WTC11 (cell line): Measurements from ENCODE around the gene MTMR2. TPM values are rescaled to one million over a fixed set of nuclear protein-coding genes. Genes with fewer than 3 reads are reported as not detected.
A peak's percentile ranks its signal among the peaks of the same experiment; 100 is the strongest.

Experiments
- CREM ChIP-seq: sonication (generic); formaldehyde crosslinking; IDR thresholded peaks from 2 replicates; pipeline ENCODE4 v1.8.1; 2022; ENCODE audit warnings: mild to moderate bottlenecking, missing genetic modification reagents, moderate library complexity
- CTCF ChIP-seq: fragments of 200-600 bp; IDR thresholded peaks from 2 replicates; pipeline ENCODE4 v1.8.0; 2022; ENCODE audit warnings: antibody characterized with exemption
- ELF4 ChIP-seq: sonication (generic); formaldehyde crosslinking; IDR thresholded peaks from 2 replicates; pipeline ENCODE4 v1.8.1; 2022; ENCODE audit warnings: low read depth, mild to moderate bottlenecking, moderate library complexity, missing genetic modification reagents
- EMX1 ChIP-seq: fragments of 250-450 bp; sonication (Bioruptor Pico); IDR thresholded peaks from 2 replicates; pipeline ENCODE4 v1.8.0; 2021; ENCODE audit warnings: mild to moderate bottlenecking
- ERG ChIP-seq: fragments of 250-450 bp; sonication (Bioruptor Pico); IDR thresholded peaks from 2 replicates; pipeline ENCODE4 v1.8.0; 2021; ENCODE audit warnings: mild to moderate bottlenecking
- ETV6 ChIP-seq: sonication (generic); formaldehyde crosslinking; IDR thresholded peaks from 2 replicates; pipeline ENCODE4 v1.8.1; 2022; ENCODE audit warnings: mild to moderate bottlenecking, missing genetic modification reagents
- FOXJ3 ChIP-seq: sonication (generic); formaldehyde crosslinking; IDR thresholded peaks from 2 replicates; pipeline ENCODE4 v1.9.0; 2021; ENCODE audit warnings: missing genetic modification reagents, mild to moderate bottlenecking, borderline replicate concordance
- FOXK1 ChIP-seq: sonication (generic); formaldehyde crosslinking; IDR thresholded peaks from 2 replicates; pipeline ENCODE4 v1.8.0; 2022; ENCODE audit warnings: mild to moderate bottlenecking, moderate library complexity, missing genetic modification reagents
- IRF2 ChIP-seq: sonication (generic); formaldehyde crosslinking; IDR thresholded peaks from 2 replicates; pipeline ENCODE4 v1.8.0; 2022; ENCODE audit warnings: low read depth, missing genetic modification reagents, borderline replicate concordance
- JAZF1 ChIP-seq: fragments of 250-450 bp; sonication (Bioruptor Pico); IDR thresholded peaks from 2 replicates; pipeline ENCODE4 v1.9.0; 2021; ENCODE audit warnings: moderate library complexity, mild to moderate bottlenecking, inconsistent platforms
- MAX ChIP-seq: sonication (generic); formaldehyde crosslinking; IDR thresholded peaks from 2 replicates; pipeline ENCODE4 v1.8.0; 2022; ENCODE audit warnings: mild to moderate bottlenecking, missing genetic modification reagents
- MYBL2 ChIP-seq: sonication (generic); formaldehyde crosslinking; IDR thresholded peaks from 2 replicates; pipeline ENCODE4 v1.8.1; 2023; ENCODE audit warnings: mild to moderate bottlenecking, moderate library complexity, missing genetic modification reagents
- RORB ChIP-seq: fragments of 250-450 bp; sonication (Bioruptor Pico); IDR thresholded peaks from 2 replicates; pipeline ENCODE4 v1.9.0; 2021; ENCODE audit warnings: mild to moderate bottlenecking
- SMAD4 ChIP-seq: sonication (generic); formaldehyde crosslinking; IDR thresholded peaks from 2 replicates; pipeline ENCODE4 v1.8.0; 2022; ENCODE audit warnings: mild to moderate bottlenecking, missing genetic modification reagents
- TCF7 ChIP-seq: sonication (generic); formaldehyde crosslinking; IDR thresholded peaks from 2 replicates; pipeline ENCODE4 v1.8.0; 2022; ENCODE audit warnings: mild to moderate bottlenecking, low read depth, missing genetic modification reagents, moderate library complexity
- ZBTB21 ChIP-seq: sonication (generic); formaldehyde crosslinking; IDR thresholded peaks from 2 replicates; pipeline ENCODE4 v1.8.1; 2023; ENCODE audit warnings: mild to moderate bottlenecking, missing genetic modification reagents, borderline replicate concordance
- ZNF121 ChIP-seq: sonication (generic); formaldehyde crosslinking; IDR thresholded peaks from 2 replicates; pipeline ENCODE4 v1.8.0; 2023; ENCODE audit warnings: missing genetic modification reagents
- ZNF138 ChIP-seq: sonication (generic); formaldehyde crosslinking; conservative IDR thresholded peaks from 2 replicates; pipeline ENCODE4 v1.8.1; 2022; ENCODE audit warnings: mild to moderate bottlenecking, moderate library complexity, missing genetic modification reagents
- total RNA-seq: library from RNA; stranded (reverse); gene quantifications from 3 replicates; pipeline ENCODE4 v1.2.3, GENCODE V29; 2021
- TF ChIP-seq, protein P1 (sequence below): fragments of 250-450 bp; sonication (Bioruptor Pico); conservative IDR thresholded peaks from 2 replicates; pipeline ENCODE4 v1.9.0; 2021; ENCODE audit warnings: mild to moderate bottlenecking
- TF ChIP-seq, protein P2 (sequence below): sonication (generic); formaldehyde crosslinking; IDR thresholded peaks from 2 replicates; pipeline ENCODE4 v1.8.0; 2023; ENCODE audit warnings: missing genetic modification reagents, mild to moderate bottlenecking, borderline replicate concordance
- TF ChIP-seq, protein P3 (sequence below): sonication (generic); formaldehyde crosslinking; IDR thresholded peaks from 2 replicates; pipeline ENCODE4 v1.8.0; 2023; ENCODE audit warnings: missing genetic modification reagents
- TF ChIP-seq, protein P4 (sequence below): sonication (generic); formaldehyde crosslinking; IDR thresholded peaks from 2 replicates; pipeline ENCODE4 v1.8.1; 2022; ENCODE audit warnings: low read depth, missing genetic modification reagents, borderline replicate concordance
- TF ChIP-seq, protein P5 (sequence below): sonication (generic); formaldehyde crosslinking; IDR thresholded peaks from 2 replicates; pipeline ENCODE4 v1.8.0; 2022; ENCODE audit warnings: mild to moderate bottlenecking, missing genetic modification reagents
- TF ChIP-seq, protein P6 (sequence below): sonication (generic); formaldehyde crosslinking; IDR thresholded peaks from 2 replicates; pipeline ENCODE4 v1.8.1; 2023; ENCODE audit warnings: mild to moderate bottlenecking, missing genetic modification reagents

Gene MTMR2
- total RNA-seq, 1 experiment from 2014 or later = 45.6 TPM

- TF ChIP-seq, protein P1, sequence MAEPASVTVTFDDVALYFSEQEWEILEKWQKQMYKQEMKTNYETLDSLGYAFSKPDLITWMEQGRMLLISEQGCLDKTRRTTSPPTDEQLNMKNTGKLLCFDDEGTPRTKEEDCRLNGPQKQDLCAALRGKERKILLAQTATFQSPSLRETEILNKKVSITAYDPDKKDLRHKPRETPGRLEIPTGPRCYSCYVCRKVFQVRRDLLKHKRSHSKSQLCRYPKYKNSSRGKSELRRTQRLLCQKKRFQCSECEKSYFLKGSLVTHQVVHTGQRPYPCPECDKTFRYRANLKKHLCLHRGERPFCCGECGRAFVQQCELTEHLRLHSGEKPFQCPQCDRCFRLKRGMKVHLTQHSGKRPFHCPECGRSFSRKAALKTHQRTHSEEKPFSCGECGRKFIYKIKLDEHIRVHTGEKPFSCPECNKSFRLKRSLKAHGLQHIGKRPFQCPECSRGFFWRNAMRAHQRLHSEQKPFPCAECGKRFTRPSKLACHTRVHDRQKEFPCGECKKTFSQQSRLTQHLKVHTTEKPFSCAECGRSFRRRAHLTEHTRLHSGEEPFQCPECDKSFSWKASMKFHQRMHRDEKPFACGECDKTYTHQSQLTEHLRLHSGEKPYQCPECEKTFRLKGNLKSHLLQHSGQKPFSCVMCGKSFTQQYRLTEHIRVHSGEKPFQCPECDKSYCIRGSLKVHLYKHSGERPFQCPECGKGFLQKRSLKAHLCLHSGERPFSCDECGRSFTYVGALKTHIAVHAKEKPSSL (CRISPR knock-in tag) = no peak
- TF ChIP-seq ZNF121 (CRISPR knock-in tag) = no peak
- peak; percentile 82 for TF ChIP-seq MYBL2 (CRISPR knock-in tag)
- no peak for TF ChIP-seq TCF7 (CRISPR knock-in tag)
- TF ChIP-seq, protein P2, sequence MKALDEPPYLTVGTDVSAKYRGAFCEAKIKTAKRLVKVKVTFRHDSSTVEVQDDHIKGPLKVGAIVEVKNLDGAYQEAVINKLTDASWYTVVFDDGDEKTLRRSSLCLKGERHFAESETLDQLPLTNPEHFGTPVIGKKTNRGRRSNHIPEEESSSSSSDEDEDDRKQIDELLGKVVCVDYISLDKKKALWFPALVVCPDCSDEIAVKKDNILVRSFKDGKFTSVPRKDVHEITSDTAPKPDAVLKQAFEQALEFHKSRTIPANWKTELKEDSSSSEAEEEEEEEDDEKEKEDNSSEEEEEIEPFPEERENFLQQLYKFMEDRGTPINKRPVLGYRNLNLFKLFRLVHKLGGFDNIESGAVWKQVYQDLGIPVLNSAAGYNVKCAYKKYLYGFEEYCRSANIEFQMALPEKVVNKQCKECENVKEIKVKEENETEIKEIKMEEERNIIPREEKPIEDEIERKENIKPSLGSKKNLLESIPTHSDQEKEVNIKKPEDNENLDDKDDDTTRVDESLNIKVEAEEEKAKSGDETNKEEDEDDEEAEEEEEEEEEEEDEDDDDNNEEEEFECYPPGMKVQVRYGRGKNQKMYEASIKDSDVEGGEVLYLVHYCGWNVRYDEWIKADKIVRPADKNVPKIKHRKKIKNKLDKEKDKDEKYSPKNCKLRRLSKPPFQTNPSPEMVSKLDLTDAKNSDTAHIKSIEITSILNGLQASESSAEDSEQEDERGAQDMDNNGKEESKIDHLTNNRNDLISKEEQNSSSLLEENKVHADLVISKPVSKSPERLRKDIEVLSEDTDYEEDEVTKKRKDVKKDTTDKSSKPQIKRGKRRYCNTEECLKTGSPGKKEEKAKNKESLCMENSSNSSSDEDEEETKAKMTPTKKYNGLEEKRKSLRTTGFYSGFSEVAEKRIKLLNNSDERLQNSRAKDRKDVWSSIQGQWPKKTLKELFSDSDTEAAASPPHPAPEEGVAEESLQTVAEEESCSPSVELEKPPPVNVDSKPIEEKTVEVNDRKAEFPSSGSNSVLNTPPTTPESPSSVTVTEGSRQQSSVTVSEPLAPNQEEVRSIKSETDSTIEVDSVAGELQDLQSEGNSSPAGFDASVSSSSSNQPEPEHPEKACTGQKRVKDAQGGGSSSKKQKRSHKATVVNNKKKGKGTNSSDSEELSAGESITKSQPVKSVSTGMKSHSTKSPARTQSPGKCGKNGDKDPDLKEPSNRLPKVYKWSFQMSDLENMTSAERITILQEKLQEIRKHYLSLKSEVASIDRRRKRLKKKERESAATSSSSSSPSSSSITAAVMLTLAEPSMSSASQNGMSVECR = peak; percentile 67
- TF ChIP-seq JAZF1 (CRISPR knock-in tag) = no peak
- TF ChIP-seq ZNF138 = no peak
- no peak for TF ChIP-seq CTCF
- TF ChIP-seq ETV6 (CRISPR knock-in tag) = peak; percentile 89
- no peak for TF ChIP-seq SMAD4 (CRISPR knock-in tag)
- TF ChIP-seq, protein P3, sequence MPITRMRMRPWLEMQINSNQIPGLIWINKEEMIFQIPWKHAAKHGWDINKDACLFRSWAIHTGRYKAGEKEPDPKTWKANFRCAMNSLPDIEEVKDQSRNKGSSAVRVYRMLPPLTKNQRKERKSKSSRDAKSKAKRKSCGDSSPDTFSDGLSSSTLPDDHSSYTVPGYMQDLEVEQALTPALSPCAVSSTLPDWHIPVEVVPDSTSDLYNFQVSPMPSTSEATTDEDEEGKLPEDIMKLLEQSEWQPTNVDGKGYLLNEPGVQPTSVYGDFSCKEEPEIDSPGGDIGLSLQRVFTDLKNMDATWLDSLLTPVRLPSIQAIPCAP (CRISPR knock-in tag) = 0 out of 2 replicates have a peak, but pooled peaks have one; percentile 36
- TF ChIP-seq ERG (CRISPR knock-in tag) = no peak
- peak; percentile 90; the same call in 1 of the 2 replicates for TF ChIP-seq EMX1 (CRISPR knock-in tag)
- peak; percentile 73; the same call in 1 of the 2 replicates for TF ChIP-seq ELF4 (CRISPR knock-in tag)
- TF ChIP-seq, protein P4, sequence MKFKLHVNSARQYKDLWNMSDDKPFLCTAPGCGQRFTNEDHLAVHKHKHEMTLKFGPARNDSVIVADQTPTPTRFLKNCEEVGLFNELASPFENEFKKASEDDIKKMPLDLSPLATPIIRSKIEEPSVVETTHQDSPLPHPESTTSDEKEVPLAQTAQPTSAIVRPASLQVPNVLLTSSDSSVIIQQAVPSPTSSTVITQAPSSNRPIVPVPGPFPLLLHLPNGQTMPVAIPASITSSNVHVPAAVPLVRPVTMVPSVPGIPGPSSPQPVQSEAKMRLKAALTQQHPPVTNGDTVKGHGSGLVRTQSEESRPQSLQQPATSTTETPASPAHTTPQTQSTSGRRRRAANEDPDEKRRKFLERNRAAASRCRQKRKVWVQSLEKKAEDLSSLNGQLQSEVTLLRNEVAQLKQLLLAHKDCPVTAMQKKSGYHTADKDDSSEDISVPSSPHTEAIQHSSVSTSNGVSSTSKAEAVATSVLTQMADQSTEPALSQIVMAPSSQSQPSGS (CRISPR knock-in tag) = no peak
- TF ChIP-seq CREM = peak; percentile 83
- no peak for TF ChIP-seq FOXJ3 (CRISPR knock-in tag)
- TF ChIP-seq IRF2 (CRISPR knock-in tag) = no peak
- TF ChIP-seq, protein P5, sequence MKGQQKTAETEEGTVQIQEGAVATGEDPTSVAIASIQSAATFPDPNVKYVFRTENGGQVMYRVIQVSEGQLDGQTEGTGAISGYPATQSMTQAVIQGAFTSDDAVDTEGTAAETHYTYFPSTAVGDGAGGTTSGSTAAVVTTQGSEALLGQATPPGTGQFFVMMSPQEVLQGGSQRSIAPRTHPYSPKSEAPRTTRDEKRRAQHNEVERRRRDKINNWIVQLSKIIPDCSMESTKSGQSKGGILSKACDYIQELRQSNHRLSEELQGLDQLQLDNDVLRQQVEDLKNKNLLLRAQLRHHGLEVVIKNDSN (CRISPR knock-in tag) = no peak
- TF ChIP-seq ZBTB21 = peak; percentile 94
- peak; percentile 91 for TF ChIP-seq MAX (CRISPR knock-in tag)
- TF ChIP-seq FOXK1 (CRISPR knock-in tag) = peak; percentile 86
- TF ChIP-seq, protein P6, sequence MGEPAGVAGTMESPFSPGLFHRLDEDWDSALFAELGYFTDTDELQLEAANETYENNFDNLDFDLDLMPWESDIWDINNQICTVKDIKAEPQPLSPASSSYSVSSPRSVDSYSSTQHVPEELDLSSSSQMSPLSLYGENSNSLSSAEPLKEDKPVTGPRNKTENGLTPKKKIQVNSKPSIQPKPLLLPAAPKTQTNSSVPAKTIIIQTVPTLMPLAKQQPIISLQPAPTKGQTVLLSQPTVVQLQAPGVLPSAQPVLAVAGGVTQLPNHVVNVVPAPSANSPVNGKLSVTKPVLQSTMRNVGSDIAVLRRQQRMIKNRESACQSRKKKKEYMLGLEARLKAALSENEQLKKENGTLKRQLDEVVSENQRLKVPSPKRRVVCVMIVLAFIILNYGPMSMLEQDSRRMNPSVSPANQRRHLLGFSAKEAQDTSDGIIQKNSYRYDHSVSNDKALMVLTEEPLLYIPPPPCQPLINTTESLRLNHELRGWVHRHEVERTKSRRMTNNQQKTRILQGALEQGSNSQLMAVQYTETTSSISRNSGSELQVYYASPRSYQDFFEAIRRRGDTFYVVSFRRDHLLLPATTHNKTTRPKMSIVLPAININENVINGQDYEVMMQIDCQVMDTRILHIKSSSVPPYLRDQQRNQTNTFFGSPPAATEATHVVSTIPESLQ (CRISPR knock-in tag) = no peak
- no peak for TF ChIP-seq RORB (CRISPR knock-in tag)
Observed at GRCh38 chr11:95923728-95924413, at the start of gene MTMR2 (continued).
